A549 (cell line): ENCODE data around the gene FAM217B.

Experiments
- CEBPB ChIP-seq, 2 experiments: fragments of >200 bp in 1 of 2; sonication (Bioruptor Twin) in 1 of 2; formaldehyde crosslinking in 1 of 2; IDR thresholded peaks; 2 replicates each; pipeline ENCODE4 v1.6.1; 2012 to 2016
- CTCF ChIP-seq: fragments of >200 bp; sonication (Bioruptor Twin); formaldehyde crosslinking; IDR thresholded peaks from 3 replicates; pipeline ENCODE4 v1.5.1; 2016
- JUN ChIP-seq, 2 experiments: fragments of >200 bp; sonication (Bioruptor Twin); formaldehyde crosslinking; IDR thresholded peaks; 2 replicates in 1 of 2; 3 replicates in 1 of 2; pipeline ENCODE4 v1.6.1; 2016 to 2017
- MAZ ChIP-seq: fragments of 150-350 bp; IDR thresholded peaks from 2 replicates; pipeline ENCODE4 v1.6.1; 2014; ENCODE audit warnings: antibody characterized with exemption, low read depth, low read length, borderline replicate concordance
- POLR2A ChIP-seq: IDR thresholded peaks from 2 replicates; pipeline ENCODE4 v1.6.1; 2012; ENCODE audit warnings: mild to moderate bottlenecking, low read length

- TF ChIP-seq JUN (IDR thresholded peaks at IDR 0.05) (no peak), CEBPB (IDR thresholded peaks at IDR 0.05) (no peak), CTCF (no peak), POLR2A (no peak), MAZ (no peak)
These were observed 9.7 kb downstream of the FAM217B start for GRCh38 chr20:59949911-59950310.
